Stomach (tissue), 9 donors: ENCODE results near the gene CERS6. TPM values are rescaled to one million over a fixed set of nuclear protein-coding genes. Genes with fewer than 3 reads are reported as not detected.

Experiments used
- DNase-seq, 2 donors: peaks; one replicate each; pipeline versions ENCODE4 v3.0.0 to v3.0.0-alpha.2; 2013 to 2019
- H3K27ac ChIP-seq, 5 donors: fragments of 200-600 bp in 4 of 5; sonication (generic) in 4 of 5; one replicate each; pipeline ENCODE4 v1.5.1; 2013 to 2019; ENCODE audit warnings: mild to moderate bottlenecking in 1 of 5, moderate library complexity in 1 of 5
- H3K27me3 ChIP-seq, 3 donors: fragments of 200-600 bp; sonication (generic); one replicate each; pipeline ENCODE4 v1.5.1; 2017 to 2019; ENCODE audit warnings: mixed run types in 1 of 3
- H3K36me3 ChIP-seq, 4 donors: fragments of 200-600 bp; sonication (generic); 1 replicate in 3 of 4; 2 replicates in 1 of 4; pipeline ENCODE4 v1.5.1; 2016 to 2019
- H3K4me1 ChIP-seq, 4 donors: fragments of 200-600 bp; sonication (generic); one replicate each; pipeline ENCODE4 v1.5.1; 2016 to 2019
- H3K4me3 ChIP-seq, 4 donors: fragments of 200-600 bp; sonication (generic) in 3 of 4; one replicate each; pipeline ENCODE4 v1.5.1; 2016 to 2019; ENCODE audit warnings: mild to moderate bottlenecking in 1 of 4
- H3K9me3 ChIP-seq, 4 donors: fragments of 200-600 bp; sonication (generic); one replicate each; pipeline ENCODE4 v1.5.1; 2016 to 2019
- EP300 ChIP-seq: sonication (generic); formaldehyde crosslinking; IDR thresholded peaks from one replicate; pipeline ENCODE4 v1.6.1; 2017; ENCODE audit warnings: antibody characterized with exemption
- POLR2A ChIP-seq, 4 donors: fragments of 450-650 bp; IDR thresholded peaks; one replicate each; pipeline ENCODE4 v1.6.1; 2016; ENCODE audit warnings: antibody characterized with exemption in 4 of 4, control low read depth in 2 of 4, mild to moderate bottlenecking in 1 of 4, moderate library complexity in 1 of 4
- POLR2AphosphoS5 ChIP-seq, 3 donors: sonication (generic); formaldehyde crosslinking; IDR thresholded peaks; one replicate each; pipeline ENCODE4 v1.6.1; 2016; ENCODE audit warnings: antibody characterized with exemption in 3 of 3
- WGBS, 5 donors: extraction: QIAGEN DNeasy Blood & Tissue Kit in 3 of 5; methylation state at CpG; one replicate each; pipeline versions ENCODE4 v1.1.5 to v1.1.7; 2013 to 2018; 5-methylcytosine and 5-hydroxymethylcytosine counted together
- intact Hi-C: fragments of 100-400 bp; cut with DNase I; formaldehyde crosslinking; loops from one replicate; pipeline ENCODE4 v1.15.1; 2023; ENCODE audit warnings: low total_unique reads
- polyA plus RNA-seq, 3 donors: library from polyadenylated mRNA; stranded (reverse); fragments of 200-250 nt; gene quantifications; one replicate each; pipeline ENCODE4 v1.2.3, GENCODE V29; 2013
- total RNA-seq, 5 donors: library from RNA; depleted of rRNA; stranded (reverse); fragments of >200 nt; gene quantifications; one replicate each; pipeline versions ENCODE4 v1.1.0 to v1.2.3, GENCODE V29; 2014 to 2016
- TF ChIP-seq, protein P1 (sequence below), 7 experiments: fragments of 450-650 bp in 4 of 7; fragments of 200-600 bp in 3 of 7; sonication (generic) in 3 of 7; IDR thresholded peaks; one replicate each; pipeline ENCODE4 v1.5.1; 2016 to 2019; ENCODE audit warnings: antibody characterized with exemption in 7 of 7, control low read depth in 2 of 7, mild to moderate bottlenecking in 1 of 7
- donor health status: healthy with polysubstance abuse.
- donor health status: Bipolar disorder and iron deficiency.
- donor health status: healthy.

The CERS6 gene
- total and polyA plus RNA-seq, 8 donors, result 4.0 to 102 (median 53.2) TPM

DNA sequence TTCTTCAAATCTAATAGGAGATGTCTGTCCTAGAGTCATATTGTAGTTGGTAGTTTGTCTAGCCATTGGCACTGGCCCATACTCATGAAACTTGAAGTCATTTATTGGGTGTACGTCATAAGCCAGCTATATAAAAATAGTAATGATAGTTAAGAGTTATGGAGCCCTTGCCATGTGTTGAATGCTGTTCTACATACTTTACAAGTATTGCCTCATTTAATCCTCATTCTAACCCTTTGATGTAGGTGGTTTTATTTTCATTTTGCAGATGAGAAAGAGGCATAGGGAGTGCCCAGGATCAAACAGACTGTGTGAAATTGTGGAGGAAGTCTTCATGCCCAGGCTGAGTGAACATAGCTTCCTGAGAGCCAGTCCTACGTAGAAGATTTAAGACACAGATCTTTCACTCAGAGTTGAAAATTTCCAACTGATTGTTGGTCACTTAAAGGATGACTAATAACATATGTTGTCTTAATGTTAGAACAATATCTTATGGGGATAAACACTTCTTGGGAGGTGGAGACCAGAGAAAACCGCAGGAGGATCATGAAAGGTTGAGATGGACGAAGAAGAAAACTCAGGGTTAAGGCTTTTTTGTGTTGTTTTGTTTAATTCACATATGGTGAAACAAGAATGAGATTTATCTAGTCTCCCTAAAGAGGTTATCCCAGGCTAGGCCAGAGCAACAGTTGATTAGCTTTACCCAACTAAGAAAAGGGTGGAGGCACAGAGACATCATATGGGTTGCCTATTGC, 156.0 kb downstream of the CERS6 start:
- 79 to 89% (median 89%) methylated on average over 4 of the region's 4 CpGs for WGBS, 5 donors
- no peak overlapping the region for H3K4me3 ChIP-seq
- peak overlapping the region in 1 of 5 donors; percentile 54 for H3K27ac ChIP-seq
- no peak for DNase-seq
- H3K9me3 ChIP-seq, result no peaks in the 10 kb centered on the region
- no peaks in the 10 kb centered on the region for H3K36me3 ChIP-seq
- H3K27me3 ChIP-seq, result no peaks in the 10 kb centered on the region
- TF ChIP-seq, protein P1, sequence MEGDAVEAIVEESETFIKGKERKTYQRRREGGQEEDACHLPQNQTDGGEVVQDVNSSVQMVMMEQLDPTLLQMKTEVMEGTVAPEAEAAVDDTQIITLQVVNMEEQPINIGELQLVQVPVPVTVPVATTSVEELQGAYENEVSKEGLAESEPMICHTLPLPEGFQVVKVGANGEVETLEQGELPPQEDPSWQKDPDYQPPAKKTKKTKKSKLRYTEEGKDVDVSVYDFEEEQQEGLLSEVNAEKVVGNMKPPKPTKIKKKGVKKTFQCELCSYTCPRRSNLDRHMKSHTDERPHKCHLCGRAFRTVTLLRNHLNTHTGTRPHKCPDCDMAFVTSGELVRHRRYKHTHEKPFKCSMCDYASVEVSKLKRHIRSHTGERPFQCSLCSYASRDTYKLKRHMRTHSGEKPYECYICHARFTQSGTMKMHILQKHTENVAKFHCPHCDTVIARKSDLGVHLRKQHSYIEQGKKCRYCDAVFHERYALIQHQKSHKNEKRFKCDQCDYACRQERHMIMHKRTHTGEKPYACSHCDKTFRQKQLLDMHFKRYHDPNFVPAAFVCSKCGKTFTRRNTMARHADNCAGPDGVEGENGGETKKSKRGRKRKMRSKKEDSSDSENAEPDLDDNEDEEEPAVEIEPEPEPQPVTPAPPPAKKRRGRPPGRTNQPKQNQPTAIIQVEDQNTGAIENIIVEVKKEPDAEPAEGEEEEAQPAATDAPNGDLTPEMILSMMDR (IDR thresholded peaks at IDR 0.05), result no peak
- TF ChIP-seq POLR2A (IDR thresholded peaks at IDR 0.05) (no peak), EP300 (no peak), POLR2AphosphoS5 (IDR thresholded peaks at IDR 0.05) (no peak)
- intact Hi-C loops, result no loop called here
- H3K4me1 ChIP-seq, result peaks cover 0 to 28% (median 7%) of the 10 kb centered on the region in 4 donors

DNA sequence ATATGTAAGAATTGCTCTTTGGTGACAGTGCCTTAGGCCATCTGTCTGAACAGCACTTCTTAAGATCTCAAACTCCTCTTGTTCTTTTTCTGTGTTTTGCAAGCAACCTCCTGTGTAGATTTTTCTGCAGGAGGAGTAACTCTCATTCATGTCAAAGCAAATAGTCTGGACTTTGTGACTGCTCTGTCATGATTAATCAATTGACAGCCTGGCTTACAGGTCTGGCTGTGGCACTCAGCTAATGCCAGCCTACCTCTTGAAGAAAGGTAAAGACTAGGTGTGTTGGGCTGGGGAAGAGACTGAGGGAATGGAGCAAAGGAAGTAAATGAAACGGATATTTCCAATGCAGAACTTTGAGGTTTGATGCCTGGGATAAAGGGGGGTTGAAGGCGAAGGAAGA, 156.6 kb downstream of the CERS6 start:
- Histone ChIP-seq H3K27ac (peak overlapping the region in 1 of 5 donors; percentile 54), H3K27me3 (no peaks in the 10 kb centered on the region), H3K4me3 (no peak overlapping the region), H3K36me3 (no peaks in the 10 kb centered on the region), H3K4me1 (peaks cover 0 to 28% (median 7%) of the 10 kb centered on the region in 4 donors), H3K9me3 (no peaks in the 10 kb centered on the region)
- WGBS, 5 donors, result 83 to 98% (median 90%) methylated on average over 2 of the region's 2 CpGs
- TF ChIP-seq POLR2AphosphoS5 (IDR thresholded peaks at IDR 0.05) (no peak), POLR2A (IDR thresholded peaks at IDR 0.05) (no peak), EP300 (no peak)
- DNase-seq, result no peak
- intact Hi-C loops, result no loop called here

DNA sequence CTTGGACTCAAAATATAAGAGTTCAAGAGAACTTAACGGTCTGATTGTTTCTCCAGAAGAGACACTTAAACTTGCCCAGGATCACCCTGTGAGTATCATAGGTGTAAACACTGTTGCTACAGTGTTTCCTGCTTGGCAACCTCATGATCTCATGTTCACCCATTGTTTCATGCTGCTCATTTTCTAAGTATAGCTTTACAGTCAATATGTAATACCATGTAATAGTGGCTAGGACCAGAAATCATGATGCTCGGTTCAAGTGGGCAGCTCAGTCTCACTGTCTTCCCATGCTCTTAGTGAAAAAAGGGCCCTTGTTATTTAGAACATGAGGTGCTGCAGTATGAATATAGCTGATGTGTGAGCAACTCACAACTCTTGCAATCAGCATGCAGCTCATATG, 157.5 kb downstream of the CERS6 start:
- no peaks in the 10 kb centered on the region for H3K36me3 ChIP-seq
- H3K4me3 ChIP-seq, result no peak overlapping the region
- H3K4me1 ChIP-seq, result peaks cover 0 to 24% (median 7%) of the 10 kb centered on the region in 4 donors
- H3K9me3 ChIP-seq, result no peaks in the 10 kb centered on the region
- H3K27ac ChIP-seq, result no peak overlapping the region
- H3K27me3 ChIP-seq, result no peaks in the 10 kb centered on the region
- 89 to 95% (median 94%) methylated on average over 2 of the region's 2 CpGs for whole genome bisulfite sequencing, 5 donors
- intact Hi-C loops, result no loop called here
- DNase-seq, result no peak
- no peak for TF ChIP-seq POLR2AphosphoS5 (IDR thresholded peaks at IDR 0.05)
- TF ChIP-seq, protein P1 (IDR thresholded peaks at IDR 0.05), result no peak
- TF ChIP-seq POLR2A (IDR thresholded peaks at IDR 0.05), result no peak
- no peak for TF ChIP-seq EP300

DNA sequence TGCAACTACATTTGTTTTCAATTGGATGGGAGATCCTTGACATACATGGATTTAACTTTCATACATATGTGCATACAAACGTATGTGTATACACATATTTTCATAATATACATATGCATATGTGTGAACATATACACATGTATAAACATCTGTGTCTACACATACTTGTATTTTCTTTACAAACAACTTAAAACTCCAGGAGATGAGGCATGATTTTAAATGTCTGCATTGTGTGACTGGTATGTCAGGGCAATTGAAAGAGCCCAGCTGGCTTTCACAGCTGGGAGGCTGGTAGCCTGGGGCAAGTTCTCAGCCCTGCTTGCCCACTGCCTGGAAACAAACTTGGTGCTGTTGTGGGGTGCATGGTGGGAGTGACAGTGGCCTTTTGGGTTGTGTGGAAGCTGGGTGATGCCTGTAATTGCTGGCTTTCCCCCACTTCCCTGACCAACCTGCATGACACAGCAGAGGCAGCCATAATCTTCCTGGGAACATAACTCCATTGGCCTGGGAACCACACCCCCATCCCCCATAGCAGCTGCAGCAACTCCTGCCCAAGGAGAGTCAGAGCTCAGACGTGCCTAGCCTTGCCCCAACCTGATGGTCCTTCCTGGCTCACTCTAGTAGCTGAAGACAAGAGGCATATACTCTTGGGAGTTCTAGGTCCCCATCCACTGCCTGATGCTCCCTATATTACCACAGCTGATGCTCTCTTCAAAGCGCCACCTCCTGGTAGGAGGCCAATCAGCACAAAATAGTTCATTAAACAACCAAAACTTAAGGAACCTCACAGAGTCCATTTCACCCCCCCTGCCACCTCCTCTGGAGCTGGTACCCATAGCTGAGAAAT, 158.3 kb downstream of the CERS6 start:
- no peak overlapping the region for H3K4me3 ChIP-seq
- no peaks in the 10 kb centered on the region for H3K36me3 ChIP-seq
- peaks cover 0 to 24% (median 7%) of the 10 kb centered on the region in 4 donors for H3K4me1 ChIP-seq
- H3K27me3 ChIP-seq, result no peaks in the 10 kb centered on the region
- no peaks in the 10 kb centered on the region for H3K9me3 ChIP-seq
- TF ChIP-seq EP300 (no peak), POLR2AphosphoS5 (IDR thresholded peaks at IDR 0.05) (no peak), POLR2A (IDR thresholded peaks at IDR 0.05) (no peak)
- TF ChIP-seq, protein P1 (IDR thresholded peaks at IDR 0.05), result no peak
- no peak for DNase-seq
- no peak overlapping the region for H3K27ac ChIP-seq
- intact Hi-C loops, result no loop called here
- WGBS, 5 donors, result 53 to 65% (median 61%) methylated on average over 3 of the region's 3 CpGs
